Osteoblast (primary cell): ENCODE results near the gene FMO1. TPM values are rescaled to one million over a fixed set of nuclear protein-coding genes. Genes with fewer than 3 reads are reported as not detected.

Source experiments
- DNase-seq: peaks from one replicate; pipeline ENCODE4 v3.0.0; 2011; ENCODE audit warnings: low spot score, mixed read lengths; ENCODE audit not compliant: insufficient read length; ENCODE audit errors: missing footprints
- H2AFZ ChIP-seq: 2 replicates; pipeline ENCODE4 v1.6.0; 2011; ENCODE audit warnings: mild to moderate bottlenecking, low read length
- H3K27ac ChIP-seq: 2 replicates; pipeline ENCODE4 v1.5.1; 2011; ENCODE audit warnings: mild to moderate bottlenecking, low read depth, low read length, moderate library complexity
- H3K27me3 ChIP-seq: 2 replicates; pipeline ENCODE4 v1.6.0; 2012; ENCODE audit warnings: mild to moderate bottlenecking, control low read depth, inconsistent platforms, low read length, moderate library complexity; ENCODE audit not compliant: insufficient read depth
- H3K36me3 ChIP-seq: 2 replicates; pipeline ENCODE4 v1.5.1; 2011; ENCODE audit warnings: mild to moderate bottlenecking, low read length, control low read depth, moderate library complexity; ENCODE audit not compliant: insufficient read depth
- H3K4me1 ChIP-seq: 2 replicates; pipeline ENCODE4 v1.5.1; 2011; ENCODE audit warnings: mild to moderate bottlenecking, low read length, control low read depth, moderate library complexity; ENCODE audit not compliant: insufficient read depth
- H3K4me2 ChIP-seq: 2 replicates; pipeline ENCODE4 v1.6.0; 2011; ENCODE audit warnings: mild to moderate bottlenecking, low read length; ENCODE audit not compliant: insufficient read depth
- H3K4me3 ChIP-seq: fragments of 200-600 bp; sonication (generic); 3 replicates; pipeline ENCODE4 v1.5.1; 2012; ENCODE audit warnings: mild to moderate bottlenecking, low read length, inconsistent platforms; ENCODE audit not compliant: insufficient read depth
- H3K79me2 ChIP-seq: 2 replicates; pipeline ENCODE4 v1.6.0; 2012; ENCODE audit warnings: mild to moderate bottlenecking, low read length, control low read depth, inconsistent platforms; ENCODE audit not compliant: insufficient read depth
- H3K9me3 ChIP-seq: 2 replicates; pipeline ENCODE4 v1.5.1; 2011; ENCODE audit warnings: low read depth, low read length, control low read depth
- H4K20me1 ChIP-seq: 2 replicates; pipeline ENCODE4 v1.6.0; 2012; ENCODE audit warnings: mild to moderate bottlenecking, low read length, control low read depth; ENCODE audit not compliant: insufficient read depth
- small RNA-seq: library from RNA; depleted of rRNA; stranded (forward); fragments of <200 nt; gene quantifications from one replicate; pipeline ENCODE3, GENCODE V24; 2012
- total RNA-seq: library from RNA; depleted of rRNA; stranded (reverse); fragments of >200 nt; gene quantifications from 2 replicates; pipeline ENCODE4 v1.2.3, GENCODE V29; 2012
- TF ChIP-seq, protein P1 (sequence below): IDR thresholded peaks from 2 replicates; pipeline ENCODE4 v1.5.1; 2011; ENCODE audit warnings: mild to moderate bottlenecking, low read depth, low read length, moderate library complexity; ENCODE audit errors: extremely low read depth

Gene FMO1
- total RNA-seq, 1 donor: not detected

DNA sequence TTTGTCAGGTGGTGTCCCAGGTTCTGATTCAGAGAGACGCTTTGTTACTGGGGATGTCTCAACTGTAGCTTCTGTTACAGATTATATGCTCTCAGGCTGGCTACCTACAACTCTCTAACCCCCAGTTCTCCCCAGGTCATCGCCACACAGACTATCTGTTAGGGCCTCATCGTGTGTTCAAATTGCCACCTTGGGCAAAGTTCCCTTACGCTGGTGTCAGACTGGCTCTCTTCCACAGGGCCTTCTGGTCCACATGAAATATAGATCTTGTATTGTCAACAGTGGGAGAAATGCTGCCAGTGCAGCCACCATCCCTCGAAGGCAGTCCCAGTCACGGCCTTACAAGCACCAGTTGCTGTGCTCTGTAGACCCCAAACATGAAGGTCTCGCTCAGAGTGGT is 81.0 kb downstream of the FMO1 start:
- TF ChIP-seq, protein P1, sequence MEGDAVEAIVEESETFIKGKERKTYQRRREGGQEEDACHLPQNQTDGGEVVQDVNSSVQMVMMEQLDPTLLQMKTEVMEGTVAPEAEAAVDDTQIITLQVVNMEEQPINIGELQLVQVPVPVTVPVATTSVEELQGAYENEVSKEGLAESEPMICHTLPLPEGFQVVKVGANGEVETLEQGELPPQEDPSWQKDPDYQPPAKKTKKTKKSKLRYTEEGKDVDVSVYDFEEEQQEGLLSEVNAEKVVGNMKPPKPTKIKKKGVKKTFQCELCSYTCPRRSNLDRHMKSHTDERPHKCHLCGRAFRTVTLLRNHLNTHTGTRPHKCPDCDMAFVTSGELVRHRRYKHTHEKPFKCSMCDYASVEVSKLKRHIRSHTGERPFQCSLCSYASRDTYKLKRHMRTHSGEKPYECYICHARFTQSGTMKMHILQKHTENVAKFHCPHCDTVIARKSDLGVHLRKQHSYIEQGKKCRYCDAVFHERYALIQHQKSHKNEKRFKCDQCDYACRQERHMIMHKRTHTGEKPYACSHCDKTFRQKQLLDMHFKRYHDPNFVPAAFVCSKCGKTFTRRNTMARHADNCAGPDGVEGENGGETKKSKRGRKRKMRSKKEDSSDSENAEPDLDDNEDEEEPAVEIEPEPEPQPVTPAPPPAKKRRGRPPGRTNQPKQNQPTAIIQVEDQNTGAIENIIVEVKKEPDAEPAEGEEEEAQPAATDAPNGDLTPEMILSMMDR: no peak
- H3K9me3 ChIP-seq: no peaks in the 10 kb centered on the region
- no peaks in the 10 kb centered on the region for H3K36me3 ChIP-seq
- no peak for DNase-seq
- no peaks in the 10 kb centered on the region for H4K20me1 ChIP-seq
- H3K79me2 ChIP-seq: no peaks in the 10 kb centered on the region
- H3K27me3 ChIP-seq: no peaks in the 10 kb centered on the region
- H3K4me3 ChIP-seq: no peak overlapping the region
- no peak overlapping the region for H3K27ac ChIP-seq
- H3K4me1 ChIP-seq: no peaks in the 10 kb centered on the region
- H2AFZ ChIP-seq: no peak overlapping the region
- H3K4me2 ChIP-seq: no peak overlapping the region

DNA sequence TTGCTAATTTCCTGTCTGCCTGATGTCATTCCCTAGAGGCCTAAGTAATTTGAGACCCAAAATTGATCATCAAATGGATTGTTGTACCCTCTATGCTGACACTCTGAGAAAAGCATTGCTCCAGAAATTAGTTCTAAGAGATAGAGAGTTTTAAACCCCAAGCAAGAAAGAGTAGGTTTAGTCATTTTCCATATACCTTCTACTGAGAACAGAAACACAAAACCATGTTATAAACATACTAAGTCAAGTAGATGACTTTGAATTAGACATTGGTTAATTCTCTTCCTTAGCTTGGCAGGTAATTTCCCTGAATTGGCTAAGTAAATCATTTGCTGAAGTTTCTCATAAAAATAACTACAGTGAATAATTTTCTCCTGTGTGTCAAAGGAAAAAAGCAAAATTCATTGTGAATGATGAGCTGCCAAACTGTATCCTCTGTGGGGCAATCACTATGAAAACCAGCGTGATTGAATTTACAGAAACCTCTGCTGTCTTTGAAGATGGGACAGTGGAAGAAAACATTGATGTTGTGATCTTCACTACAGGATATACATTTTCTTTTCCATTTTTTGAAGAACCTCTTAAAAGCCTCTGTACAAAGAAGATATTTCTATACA is 85.8 kb downstream of the FMO1 start:
- Histone ChIP-seq H3K79me2 (no peaks in the 10 kb centered on the region), H4K20me1 (no peaks in the 10 kb centered on the region), H3K4me2 (no peak overlapping the region), H3K4me3 (no peak overlapping the region), H3K9me3 (no peaks in the 10 kb centered on the region), H3K36me3 (no peaks in the 10 kb centered on the region), H3K4me1 (no peaks in the 10 kb centered on the region), H2AFZ (no peak overlapping the region), H3K27me3 (no peaks in the 10 kb centered on the region), H3K27ac (no peak overlapping the region)
- no peak for DNase-seq
- TF ChIP-seq, protein P1: no peak

Small RNAs within 50 kb of the gene (small RNA-seq; reads per million reads assigned to genes)
- not detected for gene RF00019

Other genes with a start within 250 kb of the FMO1 start
- 44.5 and 63.9 TPM in 2 replicates for gene FMO3, start 157.6 kb upstream of the FMO1 start, total RNA-seq
- 2.7 and 2.9 TPM in 2 replicates for gene FMO2, start 63.2 kb upstream of the FMO1 start, total RNA-seq
- gene FMO4, start 65.7 kb downstream of the FMO1 start, total RNA-seq: 3.6 and 8.5 TPM in 2 replicates
- 40.5 and 52.2 TPM in 2 replicates for gene PRRC2C, start 237.0 kb downstream of the FMO1 start, total RNA-seq